IMR-90 (cell line): ENCODE results near the gene OR4E2. TPM values are rescaled to one million over a fixed set of nuclear protein-coding genes. Genes with fewer than 3 reads are reported as not detected.

Source experiments
- ATAC-seq: fragments of 200-7000 bp; cut with Tn5 transposase; 2 replicates; pipeline ENCODE4 v1.9.1; 2020; ENCODE audit warnings: low read depth, mild to moderate bottlenecking, moderate library complexity
- BruUV-seq: library from RNA; stranded (reverse); fragments of 400-500 nt; replicated peaks from 2 replicates; lab custom pipeline; 2021; lab: Mats Ljungman, UMichigan
- CTCF ChIA-PET: fragments of 300-600 bp; formaldehyde crosslinking; extraction: SDS; loops from one replicate; lab custom pipeline; 2021; ENCODE audit warnings: antibody characterized with exemption; lab: Yijun Ruan, JAX
- POLR2A ChIA-PET: fragments of 300-600 bp; sonication (Branson Sonifier 250); formaldehyde crosslinking; loops from one replicate; lab custom pipeline; 2022; ENCODE audit warnings: antibody characterized with exemption; ENCODE audit not compliant: unreplicated experiment; lab: Charles Lee
- DNase-seq: peaks from one replicate; pipeline ENCODE4 v3.0.0; 2013
- H2AFZ ChIP-seq: replicated peaks from 2 replicates; pipeline ENCODE3; 2013; ENCODE audit warnings: low read length, mild to moderate bottlenecking; ENCODE audit not compliant: poor library complexity
- H2AK5ac ChIP-seq: 2 replicates; pipeline ENCODE4 v1.6.1; 2013; ENCODE audit warnings: low read depth, low read length, inconsistent platforms
- H2AK9ac ChIP-seq: replicated peaks from 2 replicates; pipeline ENCODE3; 2013; ENCODE audit warnings: mild to moderate bottlenecking, low read depth, low read length, moderate library complexity; ENCODE audit not compliant: poor library complexity
- H2BK120ac ChIP-seq: 2 replicates; pipeline ENCODE4 v1.6.1; 2013; ENCODE audit warnings: low read depth, low read length, inconsistent platforms
- H2BK15ac ChIP-seq: 3 replicates; pipeline ENCODE4 v1.6.1; 2013; ENCODE audit warnings: low read depth, low read length, inconsistent platforms
- H2BK20ac ChIP-seq: 2 replicates; pipeline ENCODE4 v1.6.1; 2013; ENCODE audit warnings: low read depth, mild to moderate bottlenecking, inconsistent platforms, low read length, moderate library complexity
- H2BK5ac ChIP-seq: 2 replicates; pipeline ENCODE4 v1.6.1; 2013; ENCODE audit warnings: mild to moderate bottlenecking, low read depth, low read length, inconsistent platforms; ENCODE audit not compliant: poor library complexity, severe bottlenecking
- H3K14ac ChIP-seq: replicated peaks from 2 replicates; pipeline ENCODE4 v1.6.1; 2013; ENCODE audit warnings: low read depth, low read length, inconsistent platforms
- H3K18ac ChIP-seq: 2 replicates; pipeline ENCODE4 v1.6.1; 2013; ENCODE audit warnings: low read depth, low read length, control low read depth
- H3K23ac ChIP-seq: 2 replicates; pipeline ENCODE4 v1.6.1; 2013; ENCODE audit warnings: low read depth, low read length, inconsistent platforms
- H3K27ac ChIP-seq: 2 replicates; pipeline ENCODE4 v1.5.1; 2013; ENCODE audit warnings: mild to moderate bottlenecking, control low read depth, low read length; ENCODE audit not compliant: insufficient read depth
- H3K27me3 ChIP-seq: 2 replicates; pipeline ENCODE4 v1.6.1; 2013; ENCODE audit warnings: low read length; ENCODE audit not compliant: control insufficient read depth, insufficient read depth
- H3K36me3 ChIP-seq: 2 replicates; pipeline ENCODE4 v1.6.1; 2013; ENCODE audit warnings: low read length, mixed read lengths; ENCODE audit not compliant: control insufficient read depth, insufficient read depth
- H3K4ac ChIP-seq: 2 replicates; pipeline ENCODE4 v1.6.1; 2013; ENCODE audit warnings: low read depth, low read length, inconsistent platforms
- H3K4me1 ChIP-seq: 2 replicates; pipeline ENCODE4 v1.6.1; 2013; ENCODE audit warnings: low read length, mixed read lengths; ENCODE audit not compliant: control insufficient read depth, insufficient read depth
- H3K4me2 ChIP-seq: 2 replicates; pipeline ENCODE4 v1.6.1; 2013; ENCODE audit warnings: low read depth, mild to moderate bottlenecking, control low read depth, low read length, moderate library complexity
- H3K4me3 ChIP-seq: 2 replicates; pipeline ENCODE4 v1.5.1; 2013; ENCODE audit warnings: low read depth, mild to moderate bottlenecking, control low read depth, low read length, moderate library complexity; ENCODE audit not compliant: insufficient read depth
- H3K56ac ChIP-seq: 2 replicates; pipeline ENCODE4 v1.6.1; 2013; ENCODE audit warnings: low read length, inconsistent platforms; ENCODE audit not compliant: insufficient read depth; ENCODE audit errors: extremely low read depth
- H3K79me1 ChIP-seq, 2 experiments: 2 replicates each; pipeline ENCODE4 v1.6.1; 2013; ENCODE audit warnings: low read length in 2 of 2, inconsistent platforms in 1 of 2, low read depth in 1 of 2
- H3K9ac ChIP-seq: 2 replicates; pipeline ENCODE4 v1.6.1; 2013; ENCODE audit warnings: low read depth, low read length, control low read depth
- H3K9me1 ChIP-seq: 2 replicates; pipeline ENCODE4 v1.6.1; 2013; ENCODE audit warnings: low read length, inconsistent platforms; ENCODE audit not compliant: insufficient read depth
- H3K9me3 ChIP-seq: 2 replicates; pipeline ENCODE4 v1.6.1; 2013; ENCODE audit warnings: low read length; ENCODE audit not compliant: control insufficient read depth, insufficient read depth
- H4K20me1 ChIP-seq: 2 replicates; pipeline ENCODE4 v1.6.1; 2013; ENCODE audit warnings: low read length, inconsistent platforms; ENCODE audit not compliant: insufficient read depth
- H4K5ac ChIP-seq: 2 replicates; pipeline ENCODE4 v1.6.1; 2013; ENCODE audit warnings: mild to moderate bottlenecking, low read depth, low read length, control low read depth
- H4K8ac ChIP-seq, 2 experiments: 2 replicates each; pipeline ENCODE4 v1.6.1; 2013; ENCODE audit warnings: low read depth in 2 of 2, low read length in 2 of 2, control low read depth in 1 of 2, inconsistent platforms in 1 of 2
- H4K91ac ChIP-seq: 2 replicates; pipeline ENCODE4 v1.6.1; 2013; ENCODE audit warnings: low read depth, low read length, inconsistent platforms; ENCODE audit not compliant: insufficient read depth
- BHLHE40 ChIP-seq: fragments of 150-350 bp; IDR thresholded peaks from 2 replicates; pipeline ENCODE4 v1.6.1; 2016; ENCODE audit warnings: mild to moderate bottlenecking, low read depth, low read length
- CTCF ChIP-seq: conservative IDR thresholded peaks from 2 replicates; pipeline ENCODE4 v1.5.1; 2012; ENCODE audit warnings: mild to moderate bottlenecking, low read depth, low read length, improper control_type of control experiment
- FOS ChIP-seq: fragments of 150-350 bp; IDR thresholded peaks from 2 replicates; pipeline ENCODE4 v1.6.1; 2016; ENCODE audit warnings: low read depth, low read length
- MXI1 ChIP-seq: IDR thresholded peaks from 2 replicates; pipeline ENCODE4 v1.6.1; 2012; ENCODE audit warnings: low read depth, mild to moderate bottlenecking, low read length, moderate library complexity, borderline replicate concordance
- RAD21 ChIP-seq: IDR thresholded peaks from 2 replicates; pipeline ENCODE4 v1.6.1; 2012; ENCODE audit warnings: low read length, improper control_type of control experiment
- WGBS, 2 experiments: methylation state at CpG; one replicate each; pipeline versions ENCODE4 v1.1.5 to v1.1.7; 2013; ENCODE audit warnings: missing lambda C conversion rate in 2 of 2; ENCODE audit not compliant: insufficient read length in 1 of 2; ENCODE audit errors: extremely low coverage in 2 of 2; 5-methylcytosine and 5-hydroxymethylcytosine counted together
- dilution Hi-C: fragments of 300-500 bp; cut with HindIII; formaldehyde crosslinking; loops from one replicate; pipeline ENCODE4 v1.14.3; 2018; ENCODE audit warnings: low sequenced_read_pairs; ENCODE audit not compliant: unreplicated experiment
- in situ Hi-C: fragments of 300-500 bp; cut with MboI; formaldehyde crosslinking; loops from 3 replicates; pipeline ENCODE4 v1.14.3; 2019; ENCODE audit warnings: low sequenced_read_pairs, inconsistent platforms, mixed read lengths
- intact Hi-C: fragments of 100-400 bp; cut with micrococcal nuclease; formaldehyde crosslinking; loops from 2 replicates; pipeline ENCODE4 v1.10.0; 2022
- polyA plus RNA-seq, 3 experiments: library from polyadenylated mRNA; depleted of rRNA; stranded (reverse); fragments of >200 nt; gene quantifications; 2 replicates each; pipeline ENCODE4 v1.2.3, GENCODE V29; 2012; ENCODE audit warnings: low replicate concordance in 1 of 3
- total RNA-seq: library from RNA; depleted of rRNA; stranded (reverse); fragments of >200 nt; gene quantifications from 2 replicates; pipeline ENCODE4 v1.2.3, GENCODE V29; 2012

OR4E2 gene
- total and polyA plus RNA-seq, 2 of the 4 experiments (the other 2 are of a cell fraction): not detected

- CTCF ChIA-PET: no interaction called here
- Histone ChIP-seq H2BK20ac (no peak overlapping the region), H3K79me1 (no peaks in the 10 kb centered on the region), H4K20me1 (no peaks in the 10 kb centered on the region), H3K9me3 (no peaks in the 10 kb centered on the region), H2BK15ac (no peak overlapping the region), H3K4me1 (no peaks in the 10 kb centered on the region), H3K27me3 (no peaks in the 10 kb centered on the region; the same call in 1 of the 2 replicates), H4K91ac (no peak overlapping the region), H4K8ac (no peak overlapping the region), H2AK5ac (no peak overlapping the region), H2BK5ac (no peak overlapping the region), H3K4me2 (no peak overlapping the region), H3K14ac (no peak overlapping the region), H3K18ac (no peak overlapping the region), H2AK9ac (no peak overlapping the region), H2AFZ (no peak overlapping the region), H3K27ac (no peak overlapping the region), H3K23ac (no peak overlapping the region), H3K4me3 (no peak overlapping the region), H3K9ac (no peak overlapping the region), H2BK120ac (no peak overlapping the region), H3K36me3 (no peaks in the 10 kb centered on the region), H4K5ac (no peak overlapping the region), H3K4ac (no peak overlapping the region), H3K9me1 (no peaks in the 10 kb centered on the region), H3K56ac (no peak overlapping the region)
- intact Hi-C loops: no loop called here
- no peak for ATAC-seq
- no TSS peak for BruUV-seq
- DNase-seq: no peak
- dilution Hi-C loops: no loop called here
- in situ Hi-C loops: no loop called here
- POLR2A ChIA-PET: no interaction called here
- no peak for TF ChIP-seq FOS
- TF ChIP-seq CTCF: no peak
- TF ChIP-seq RAD21: no peak
- TF ChIP-seq BHLHE40: no peak
- no peak for TF ChIP-seq MXI1
- WGBS, 2 experiments: no CpG with 5 or more reads among the region's 1 CpG
Observed at GRCh38 chr14:21656980-21657379, 3.3 kb downstream of the OR4E2 start.
